WI38 (cell line): ENCODE data around the gene ASB2.

Experiments used
- H3K4me3 ChIP-seq: 2 replicates; pipeline ENCODE4 v1.5.1; 2011; ENCODE audit warnings: low read depth, mild to moderate bottlenecking, control low read depth, low read length
- TF ChIP-seq, protein P1 (sequence below): IDR thresholded peaks from 2 replicates; pipeline ENCODE4 v1.5.1; 2012; ENCODE audit warnings: low read depth, mild to moderate bottlenecking, control low read depth, low read length

The ASB2 gene

DNA sequence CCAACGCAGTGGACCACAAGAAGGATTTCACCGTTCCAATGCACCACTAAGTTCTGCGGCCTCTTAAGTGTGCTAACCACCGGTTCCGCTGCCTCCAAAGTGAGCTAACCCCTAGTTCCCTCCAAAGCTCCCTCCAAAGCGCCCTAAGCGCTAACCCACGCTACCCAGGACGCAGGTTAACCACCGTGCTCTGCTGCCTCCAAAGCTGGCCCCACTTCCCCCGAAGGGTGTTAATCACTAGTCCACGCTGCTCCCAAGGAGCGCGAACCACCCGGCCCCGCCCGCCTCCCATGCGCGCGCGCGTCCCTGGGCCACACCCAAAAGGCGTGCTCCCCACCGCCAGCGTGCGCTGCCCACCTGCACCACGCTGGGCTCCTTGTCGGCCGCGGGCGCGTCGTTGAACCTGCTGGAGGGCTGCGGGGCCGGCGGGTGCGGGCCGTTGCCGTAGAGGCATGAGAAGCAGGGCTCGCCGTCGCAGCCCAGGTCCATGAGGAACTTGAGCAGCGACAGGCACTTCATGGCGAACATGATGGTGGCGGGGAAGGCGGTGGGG, 37.5 kb downstream of the ASB2 start:
- H3K4me3 ChIP-seq = no peak overlapping the region
- TF ChIP-seq, protein P1, sequence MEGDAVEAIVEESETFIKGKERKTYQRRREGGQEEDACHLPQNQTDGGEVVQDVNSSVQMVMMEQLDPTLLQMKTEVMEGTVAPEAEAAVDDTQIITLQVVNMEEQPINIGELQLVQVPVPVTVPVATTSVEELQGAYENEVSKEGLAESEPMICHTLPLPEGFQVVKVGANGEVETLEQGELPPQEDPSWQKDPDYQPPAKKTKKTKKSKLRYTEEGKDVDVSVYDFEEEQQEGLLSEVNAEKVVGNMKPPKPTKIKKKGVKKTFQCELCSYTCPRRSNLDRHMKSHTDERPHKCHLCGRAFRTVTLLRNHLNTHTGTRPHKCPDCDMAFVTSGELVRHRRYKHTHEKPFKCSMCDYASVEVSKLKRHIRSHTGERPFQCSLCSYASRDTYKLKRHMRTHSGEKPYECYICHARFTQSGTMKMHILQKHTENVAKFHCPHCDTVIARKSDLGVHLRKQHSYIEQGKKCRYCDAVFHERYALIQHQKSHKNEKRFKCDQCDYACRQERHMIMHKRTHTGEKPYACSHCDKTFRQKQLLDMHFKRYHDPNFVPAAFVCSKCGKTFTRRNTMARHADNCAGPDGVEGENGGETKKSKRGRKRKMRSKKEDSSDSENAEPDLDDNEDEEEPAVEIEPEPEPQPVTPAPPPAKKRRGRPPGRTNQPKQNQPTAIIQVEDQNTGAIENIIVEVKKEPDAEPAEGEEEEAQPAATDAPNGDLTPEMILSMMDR = no peak

DNA sequence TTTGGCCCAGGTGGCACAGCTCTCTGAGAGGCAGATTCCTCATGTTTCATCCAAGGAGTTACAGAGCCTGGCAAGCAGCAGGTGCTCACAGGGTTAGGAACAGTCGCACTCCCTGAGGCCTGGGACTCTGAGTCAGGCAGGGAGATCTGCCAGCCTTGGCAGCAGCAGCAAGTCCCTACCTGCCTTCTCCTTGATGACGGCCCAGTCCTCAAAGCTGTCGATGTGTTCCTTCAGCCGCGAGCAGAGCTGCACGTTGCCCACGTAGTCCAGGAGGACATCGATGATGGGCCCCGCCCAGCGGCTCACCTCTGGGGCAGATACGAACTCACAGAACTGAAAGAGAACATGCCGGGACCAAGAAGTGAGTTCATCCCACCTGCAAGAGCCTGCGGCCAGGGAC, 38.9 kb downstream of the ASB2 start:
- TF ChIP-seq, protein P1 = no peak
- H3K4me3 ChIP-seq = no peak overlapping the region

DNA sequence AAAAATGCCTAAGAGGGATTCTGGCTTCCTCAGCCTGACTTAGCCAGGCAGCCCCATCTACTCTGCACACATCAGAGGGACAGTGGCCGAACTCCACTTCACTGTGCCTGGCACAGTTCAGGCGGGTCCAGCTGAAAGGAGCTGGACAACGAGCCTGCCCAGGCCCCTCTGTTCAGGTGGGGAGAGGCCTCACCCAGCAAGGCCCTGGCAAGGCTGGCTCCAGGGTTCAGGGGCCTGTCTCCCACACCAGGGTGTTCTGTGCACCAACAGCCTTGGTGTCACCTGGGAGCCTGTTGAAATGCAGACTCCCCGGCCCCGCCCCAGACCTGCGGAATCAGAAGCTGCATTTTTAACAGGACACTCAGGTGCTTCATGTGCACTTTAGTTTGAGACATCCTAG, 39.4 kb downstream of the ASB2 start:
- TF ChIP-seq, protein P1 = no peak
- H3K4me3 ChIP-seq = no peak overlapping the region

DNA sequence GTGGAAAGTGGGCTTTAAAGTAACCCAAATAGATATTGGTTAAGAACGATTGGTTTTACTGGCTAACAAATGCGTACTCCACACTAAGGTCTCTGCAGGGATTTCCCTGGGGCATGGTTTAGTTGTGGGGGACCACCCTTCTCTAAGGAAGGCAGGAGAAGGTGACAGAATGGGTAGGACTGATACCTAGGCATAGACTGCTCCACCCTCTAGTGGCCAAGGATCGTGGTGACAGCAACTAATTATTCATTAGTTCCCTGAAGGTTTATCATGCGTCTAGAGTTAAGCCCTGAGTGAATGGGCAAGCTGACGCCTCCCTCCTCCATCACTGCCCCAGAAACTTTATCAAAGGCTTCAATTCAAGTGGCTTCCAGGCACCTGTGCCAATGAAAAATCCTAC, 40.1 kb downstream of the ASB2 start:
- TF ChIP-seq, protein P1 = peak; percentile 27; the same call in 1 of the 2 replicates
- H3K4me3 ChIP-seq = no peak overlapping the region

DNA sequence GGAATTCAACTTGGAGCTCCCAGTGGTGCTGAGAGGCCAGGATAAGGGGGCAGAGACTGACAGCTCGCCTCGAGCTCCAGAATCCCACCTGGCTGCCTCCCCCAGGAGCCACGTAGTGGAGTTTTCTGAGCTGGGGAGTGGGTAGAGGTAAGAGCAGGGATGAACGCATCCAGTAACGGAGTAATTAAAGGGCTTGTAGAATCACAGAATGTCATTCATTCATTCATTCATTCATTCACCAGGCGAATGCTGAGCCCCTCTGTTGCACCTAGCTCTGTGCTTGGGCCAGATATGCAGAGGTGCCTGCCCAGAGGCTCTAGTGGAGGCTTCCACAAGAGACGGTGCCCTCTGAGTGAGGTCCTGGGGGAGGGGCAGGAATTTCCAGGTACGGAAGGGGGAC, 41.2 kb downstream of the ASB2 start:
- H3K4me3 ChIP-seq = no peak overlapping the region
- TF ChIP-seq, protein P1 = no peak

DNA sequence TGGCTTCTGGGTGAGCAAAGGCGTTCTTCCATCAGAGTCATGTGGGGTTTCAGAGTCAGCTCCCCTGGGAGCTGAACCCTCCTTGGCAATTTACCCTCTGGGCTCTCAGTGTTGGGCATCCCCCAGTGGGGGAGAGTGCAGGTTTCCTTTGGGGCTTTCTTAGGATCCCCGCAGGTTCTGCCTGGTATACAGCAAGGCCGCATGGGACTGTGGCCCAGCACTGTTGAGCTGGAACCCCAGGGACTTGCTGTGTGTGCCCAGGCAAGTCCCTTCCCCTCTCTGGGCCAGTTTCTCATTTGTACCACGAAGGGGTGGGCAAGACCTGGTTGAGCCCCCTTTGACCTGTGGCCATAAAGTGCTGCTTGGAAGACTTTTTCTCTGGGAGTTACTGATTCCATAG, 43.7 kb downstream of the ASB2 start:
- TF ChIP-seq, protein P1 = no peak

DNA sequence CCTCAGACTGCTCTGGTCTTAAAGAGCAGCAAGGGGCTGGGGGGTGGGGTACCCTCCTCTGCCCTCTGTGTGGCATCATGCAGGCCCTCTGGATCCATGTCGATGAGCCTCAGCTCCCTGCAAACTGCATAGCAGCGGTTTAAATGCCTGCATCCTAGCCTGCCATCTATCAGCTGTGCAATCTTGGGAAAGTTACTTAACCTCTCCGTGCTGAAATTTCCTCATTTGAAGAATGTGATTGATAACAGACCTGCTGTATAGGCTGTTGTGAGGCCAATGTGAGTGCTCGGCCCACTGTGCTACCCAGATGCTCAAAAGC, 45.4 kb downstream of the ASB2 start:
- H3K4me3 ChIP-seq = no peak overlapping the region

More for the DNA sequence above, 43.7 kb downstream of the ASB2 start:
- H3K4me3 ChIP-seq = no peak overlapping the region

More for the DNA sequence above, 45.4 kb downstream of the ASB2 start:
- TF ChIP-seq, protein P1 = no peak
